ENCODE data around the gene TDRD12. TPM values are rescaled to one million over a fixed set of nuclear protein-coding genes. Genes with fewer than 3 reads are reported as not detected.
"Not testable (repeated sequence)": the region's sequence is repeated elsewhere in the genome, so short reads cannot be mapped to it uniquely, and the experiment has no call there.

TDRD12 gene
- total RNA-seq, 1 donor, result 0.36 TPM

- Histone ChIP-seq H3K36me3 (ENCODE audit: insufficient read depth, low read length) (no peaks in the 10 kb centered on the region), H4K20me1 (ENCODE audit: insufficient read depth, low read length) (no peaks in the 10 kb centered on the region), H2AFZ (ENCODE audit: low read length) (no peak overlapping the region), H3K27ac (ENCODE audit: low read depth, low read length) (no peak overlapping the region), H3K79me2 (ENCODE audit: insufficient read depth, low read length) (no peaks in the 10 kb centered on the region), H3K9me3 (ENCODE audit: low read depth, low read length) (no peaks in the 10 kb centered on the region), H3K4me1 (ENCODE audit: insufficient read depth, low read length) (peaks cover 8% of the 10 kb centered on the region), H3K4me2 (ENCODE audit: insufficient read depth, low read length) (no peak overlapping the region), H3K4me3 (ENCODE audit: insufficient read depth, low read length) (no peak overlapping the region), H3K27me3 (ENCODE audit: insufficient read depth, low read length) (no peaks in the 10 kb centered on the region)
- no peak for TF ChIP-seq CTCF (IDR thresholded peaks at IDR 0.05; ENCODE audit: extremely low read depth, low read depth, low read length)
- DNase-seq (ENCODE audit: insufficient read length, low spot score, missing footprints), result no peak
Measured at GRCh38 chr19:32829345-32829896, 109.9 kb downstream of the TDRD12 start.

- TF ChIP-seq CTCF (IDR thresholded peaks at IDR 0.05; ENCODE audit: extremely low read depth, low read depth, low read length), result no peak
- Histone ChIP-seq H3K36me3 (ENCODE audit: insufficient read depth, low read length) (no peaks in the 10 kb centered on the region), H4K20me1 (ENCODE audit: insufficient read depth, low read length) (no peaks in the 10 kb centered on the region), H3K4me3 (ENCODE audit: insufficient read depth, low read length) (peak overlapping the region; percentile 11), H3K4me2 (ENCODE audit: insufficient read depth, low read length) (peak overlapping the region; percentile 80), H3K4me1 (ENCODE audit: insufficient read depth, low read length) (peaks cover 8% of the 10 kb centered on the region), H3K27me3 (ENCODE audit: insufficient read depth, low read length) (no peaks in the 10 kb centered on the region), H3K79me2 (ENCODE audit: insufficient read depth, low read length) (no peaks in the 10 kb centered on the region), H3K27ac (ENCODE audit: low read depth, low read length) (peak overlapping the region; percentile 58), H2AFZ (ENCODE audit: low read length) (peak overlapping the region; percentile 32), H3K9me3 (ENCODE audit: low read depth, low read length) (no peaks in the 10 kb centered on the region)
- peak; percentile 83 for DNase-seq (ENCODE audit: insufficient read length, low spot score, missing footprints)
Measured at GRCh38 chr19:32830231-32831014, 110.9 kb downstream of the TDRD12 start.

- no peak overlapping the region for H3K27ac ChIP-seq (ENCODE audit: low read depth, low read length)
- no peak overlapping the region for H2AFZ ChIP-seq (ENCODE audit: low read length)
Measured at GRCh38 chr19:32831611-32832010, 112.0 kb downstream of the TDRD12 start.

GRCh38 chr19:32832094-32832493 lies 112.5 kb downstream of the TDRD12 start:
- H3K4me2 ChIP-seq (ENCODE audit: insufficient read depth, low read length); H3K36me3 ChIP-seq (ENCODE audit: insufficient read depth, low read length); DNase-seq (ENCODE audit: insufficient read length, low spot score, missing footprints); H3K9me3 ChIP-seq (ENCODE audit: low read depth, low read length); H3K4me3 ChIP-seq (ENCODE audit: insufficient read depth, low read length); H3K27ac ChIP-seq (ENCODE audit: low read depth, low read length); H3K79me2 ChIP-seq (ENCODE audit: insufficient read depth, low read length); H4K20me1 ChIP-seq (ENCODE audit: insufficient read depth, low read length); H2AFZ ChIP-seq (ENCODE audit: low read length); H3K4me1 ChIP-seq (ENCODE audit: insufficient read depth, low read length); H3K27me3 ChIP-seq (ENCODE audit: insufficient read depth, low read length): not testable (repeated sequence)

More at GRCh38 chr19:32831611-32832010, 112.0 kb downstream of the TDRD12 start:
- no peaks in the 10 kb centered on the region for H4K20me1 ChIP-seq (ENCODE audit: insufficient read depth, low read length)
- H3K79me2 ChIP-seq (ENCODE audit: insufficient read depth, low read length), result no peaks in the 10 kb centered on the region
- DNase-seq (ENCODE audit: insufficient read length, low spot score, missing footprints), result peak; percentile 60
- H3K36me3 ChIP-seq (ENCODE audit: insufficient read depth, low read length), result no peaks in the 10 kb centered on the region
- no peak overlapping the region for H3K4me3 ChIP-seq (ENCODE audit: insufficient read depth, low read length)
- no peaks in the 10 kb centered on the region for H3K9me3 ChIP-seq (ENCODE audit: low read depth, low read length)
- H3K27me3 ChIP-seq (ENCODE audit: insufficient read depth, low read length), result no peaks in the 10 kb centered on the region
- H3K4me1 ChIP-seq (ENCODE audit: insufficient read depth, low read length), result peaks cover 8% of the 10 kb centered on the region
- H3K4me2 ChIP-seq (ENCODE audit: insufficient read depth, low read length), result no peak overlapping the region
- no peak for TF ChIP-seq CTCF (IDR thresholded peaks at IDR 0.05; ENCODE audit: extremely low read depth, low read depth, low read length)

- H3K9me3 ChIP-seq (ENCODE audit: low read depth, low read length); H3K4me2 ChIP-seq (ENCODE audit: insufficient read depth, low read length); H2AFZ ChIP-seq (ENCODE audit: low read length); H4K20me1 ChIP-seq (ENCODE audit: insufficient read depth, low read length); H3K4me3 ChIP-seq (ENCODE audit: insufficient read depth, low read length); H3K36me3 ChIP-seq (ENCODE audit: insufficient read depth, low read length); H3K27me3 ChIP-seq (ENCODE audit: insufficient read depth, low read length); H3K79me2 ChIP-seq (ENCODE audit: insufficient read depth, low read length); H3K27ac ChIP-seq (ENCODE audit: low read depth, low read length); H3K4me1 ChIP-seq (ENCODE audit: insufficient read depth, low read length); DNase-seq (ENCODE audit: insufficient read length, low spot score, missing footprints): not testable (repeated sequence)
Measured at GRCh38 chr19:32832825-32833224, 113.3 kb downstream of the TDRD12 start.

GRCh38 chr19:32833388-32833787 lies 113.8 kb downstream of the TDRD12 start:
- not testable (repeated sequence) for H3K4me1 ChIP-seq (ENCODE audit: insufficient read depth, low read length); H3K79me2 ChIP-seq (ENCODE audit: insufficient read depth, low read length); H3K9me3 ChIP-seq (ENCODE audit: low read depth, low read length); H3K27me3 ChIP-seq (ENCODE audit: insufficient read depth, low read length); H4K20me1 ChIP-seq (ENCODE audit: insufficient read depth, low read length); H3K4me2 ChIP-seq (ENCODE audit: insufficient read depth, low read length); H3K36me3 ChIP-seq (ENCODE audit: insufficient read depth, low read length); H3K4me3 ChIP-seq (ENCODE audit: insufficient read depth, low read length); H3K27ac ChIP-seq (ENCODE audit: low read depth, low read length); H2AFZ ChIP-seq (ENCODE audit: low read length); DNase-seq (ENCODE audit: insufficient read length, low spot score, missing footprints)

Measured in osteoblast (primary cell).